Right renal pelvis (tissue), 4 donors: Measurements from ENCODE around the gene ZNF428. TPM values are rescaled to one million over a fixed set of nuclear protein-coding genes. Genes with fewer than 3 reads are reported as not detected.

Experiments
- DNase-seq, 4 donors: peaks; one replicate each; pipeline ENCODE4 v3.0.0-alpha.2; 2013; ENCODE audit warnings: low read depth in 4 of 4, low spot score in 3 of 4, missing footprints in 1 of 4
- polyA plus RNA-seq, 4 donors: library from polyadenylated mRNA; unstranded; fragments of 120-200 nt; gene quantifications; one replicate each; pipeline ENCODE4 v1.2.1, GENCODE V29; 2013; ENCODE audit not compliant: insufficient read length in 4 of 4

ZNF428 gene
- polyA plus RNA-seq, 4 donors, result 76.5 to 141 (median 91.1) TPM

GRCh38 chr19:43570174-43570791 lies 49.1 kb downstream of the ZNF428 start:
- DNase-seq, result no peak

GRCh38 chr19:43569657-43570056 lies 49.8 kb downstream of the ZNF428 start:
- DNase-seq, result no peak

GRCh38 chr19:43564800-43565199 lies 54.6 kb downstream of the ZNF428 start:
- no peak for DNase-seq

- no peak for DNase-seq
These were observed 55.5 kb downstream of the ZNF428 start for GRCh38 chr19:43563816-43564457.

- DNase-seq, result no peak
These were observed 56.7 kb downstream of the ZNF428 start for GRCh38 chr19:43562698-43563241.

GRCh38 chr19:43562226-43562697 lies 57.2 kb downstream of the ZNF428 start:
- DNase-seq, result no peak

GRCh38 chr19:43561139-43561970 lies 58.1 kb downstream of the ZNF428 start:
- no peak for DNase-seq

- DNase-seq, result no peak
These were observed 58.7 kb downstream of the ZNF428 start for GRCh38 chr19:43560687-43561086.

Other genes starting within 250 kb of the ZNF428 start
- gene TEX101, start 204.7 kb downstream of the ZNF428 start, polyA plus RNA-seq, result under 1 TPM in 1 of 4 donors, not detected in 3; 0.06 TPM
- 1 to 10 TPM; 1.6 to 5.5 (median 2.5) TPM for gene LYPD3, start 154.0 kb downstream of the ZNF428 start, polyA plus RNA-seq
- gene PHLDB3, start 114.9 kb downstream of the ZNF428 start, polyA plus RNA-seq, result 10 to 100 TPM in 1 of 4 donors, 1 to 10 TPM in 3; 5.7 to 13.7 (median 8.8) TPM
- gene ETHE1, start 92.4 kb downstream of the ZNF428 start, polyA plus RNA-seq, result 10 to 100 TPM; 27.5 to 31.1 (median 28.1) TPM
- gene ZNF575, start 86.4 kb downstream of the ZNF428 start, polyA plus RNA-seq, result 1 to 10 TPM; 1.9 to 2.6 (median 2.0) TPM
- 10 to 100 TPM; 56.7 to 71.0 (median 66.6) TPM for gene XRCC1, start 44.1 kb downstream of the ZNF428 start, polyA plus RNA-seq
- gene PINLYP, start 43.8 kb downstream of the ZNF428 start, polyA plus RNA-seq, result 10 to 100 TPM; 17.4 to 19.4 (median 18.7) TPM
- gene IRGQ, start 23.5 kb downstream of the ZNF428 start, polyA plus RNA-seq, result 10 to 100 TPM; 12.1 to 16.4 (median 13.2) TPM
- gene ZNF576, start 23.0 kb downstream of the ZNF428 start, polyA plus RNA-seq, result 10 to 100 TPM; 10.9 to 16.7 (median 11.6) TPM
- gene SRRM5, start 7.5 kb downstream of the ZNF428 start, polyA plus RNA-seq, result 1 to 10 TPM in 1 of 4 donors, under 1 TPM in 3; 0.61 to 1.2 (median 0.72) TPM
- gene CADM4, start 20.2 kb upstream of the ZNF428 start, polyA plus RNA-seq, result 10 to 100 TPM; 44.9 to 65.8 (median 49.0) TPM
- 1 to 10 TPM; 6.3 to 9.5 (median 8.5) TPM for gene PLAUR, start 50.5 kb upstream of the ZNF428 start, polyA plus RNA-seq
- not detected for gene IRGC, start 96.4 kb upstream of the ZNF428 start, polyA plus RNA-seq
- 10 to 100 TPM; 42.7 to 55.7 (median 48.0) TPM for gene SMG9, start 135.3 kb upstream of the ZNF428 start, polyA plus RNA-seq
- gene KCNN4, start 161.3 kb upstream of the ZNF428 start, polyA plus RNA-seq, result 1 to 10 TPM; 1.4 to 3.8 (median 1.6) TPM
- under 1 TPM; 0.14 to 0.37 (median 0.31) TPM for gene LYPD5, start 182.8 kb upstream of the ZNF428 start, polyA plus RNA-seq
- 10 to 100 TPM in 3 of 4 donors, 1 to 10 TPM in 1; 9.7 to 16.1 (median 15.0) TPM for gene ZNF283, start 207.7 kb upstream of the ZNF428 start, polyA plus RNA-seq